ENCODE measurements around the gene TBATA.

Gene TBATA

GRCh38 chr10:70751356-70751755 is 33.8 kb downstream of the TBATA start:
- no peak for TF ChIP-seq JUND (IDR thresholded peaks at IDR 0.05; ENCODE audit: low read depth)
- in situ Hi-C loops (cut with HindIII; ENCODE audit: low pct_unique_long_range_greater_than_20kb, low sequenced_read_pairs), result no loop called here
- no peak for DNase-seq (ENCODE audit: low read depth in 1 of 2, low spot score in 1 of 2)

DNA sequence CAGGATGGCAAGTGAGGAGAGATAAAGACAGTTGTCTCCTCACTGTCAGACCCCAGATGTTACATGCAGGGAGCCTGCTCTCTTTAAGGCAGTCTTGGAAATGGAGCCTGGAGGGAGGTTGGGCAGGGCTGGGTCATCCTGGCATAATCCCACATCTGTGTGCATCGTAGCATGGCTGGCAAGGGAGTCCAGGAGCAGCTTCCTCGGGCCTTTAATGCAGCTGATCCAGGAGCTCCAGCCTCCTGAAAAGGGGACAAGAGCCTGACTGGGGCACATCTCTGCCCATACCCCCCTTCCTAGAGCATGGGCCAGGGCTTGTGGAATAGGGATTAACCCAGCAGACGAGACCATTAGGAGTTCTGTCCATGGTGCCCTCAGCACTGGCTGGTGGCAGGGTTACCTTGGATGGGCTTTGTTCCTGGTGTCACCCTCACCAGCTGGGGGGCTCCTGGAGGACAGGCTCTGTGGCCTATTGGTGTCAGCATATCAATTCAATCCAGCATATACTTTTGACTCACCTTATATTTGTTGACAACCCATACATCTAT is 34.9 kb downstream of the TBATA start:
- no peak for DNase-seq (ENCODE audit: low read depth in 1 of 2, low spot score in 1 of 2)
- in situ Hi-C loops (cut with HindIII; ENCODE audit: low pct_unique_long_range_greater_than_20kb, low sequenced_read_pairs), result no loop called here
- TF ChIP-seq JUND (IDR thresholded peaks at IDR 0.05; ENCODE audit: low read depth), result no peak

GRCh38 chr10:70749756-70750155 is 35.4 kb downstream of the TBATA start:
- in situ Hi-C loops (cut with HindIII; ENCODE audit: low pct_unique_long_range_greater_than_20kb, low sequenced_read_pairs), result no loop called here
- no peak for DNase-seq (ENCODE audit: low read depth in 1 of 2, low spot score in 1 of 2)
- no peak for TF ChIP-seq JUND (IDR thresholded peaks at IDR 0.05; ENCODE audit: low read depth)

- no peak for DNase-seq (ENCODE audit: low read depth in 1 of 2, low spot score in 1 of 2)
- TF ChIP-seq JUND (IDR thresholded peaks at IDR 0.05; ENCODE audit: low read depth), result no peak
- in situ Hi-C loops (cut with HindIII; ENCODE audit: low pct_unique_long_range_greater_than_20kb, low sequenced_read_pairs), result no loop called here
Observed at GRCh38 chr10:70748801-70749573, 36.2 kb downstream of the TBATA start.

DNA sequence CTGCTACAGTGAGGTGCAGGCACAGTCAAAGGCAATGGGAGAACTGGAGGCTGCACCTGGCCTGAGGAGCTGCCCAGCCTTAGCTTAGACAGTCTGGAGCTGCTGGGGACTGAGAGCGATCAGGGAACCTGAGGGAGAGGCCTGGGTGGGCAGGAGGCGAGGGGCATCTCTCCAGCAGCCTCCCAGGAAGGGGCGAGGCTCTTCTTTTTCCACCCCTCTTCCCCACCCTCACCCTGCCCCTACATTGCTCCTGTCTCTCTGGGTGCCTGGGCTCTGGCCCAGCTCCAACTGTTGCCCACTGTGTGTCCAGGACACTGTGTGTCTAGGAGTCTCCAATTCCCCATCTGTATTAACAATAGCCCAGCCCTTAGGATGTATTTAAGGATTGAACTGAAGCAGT is 36.9 kb downstream of the TBATA start:
- DNase-seq (ENCODE audit: low read depth in 1 of 2, low spot score in 1 of 2), result no peak
- in situ Hi-C loops (cut with HindIII; ENCODE audit: low pct_unique_long_range_greater_than_20kb, low sequenced_read_pairs), result no loop called here
- TF ChIP-seq JUND (IDR thresholded peaks at IDR 0.05; ENCODE audit: low read depth), result no peak

DNA sequence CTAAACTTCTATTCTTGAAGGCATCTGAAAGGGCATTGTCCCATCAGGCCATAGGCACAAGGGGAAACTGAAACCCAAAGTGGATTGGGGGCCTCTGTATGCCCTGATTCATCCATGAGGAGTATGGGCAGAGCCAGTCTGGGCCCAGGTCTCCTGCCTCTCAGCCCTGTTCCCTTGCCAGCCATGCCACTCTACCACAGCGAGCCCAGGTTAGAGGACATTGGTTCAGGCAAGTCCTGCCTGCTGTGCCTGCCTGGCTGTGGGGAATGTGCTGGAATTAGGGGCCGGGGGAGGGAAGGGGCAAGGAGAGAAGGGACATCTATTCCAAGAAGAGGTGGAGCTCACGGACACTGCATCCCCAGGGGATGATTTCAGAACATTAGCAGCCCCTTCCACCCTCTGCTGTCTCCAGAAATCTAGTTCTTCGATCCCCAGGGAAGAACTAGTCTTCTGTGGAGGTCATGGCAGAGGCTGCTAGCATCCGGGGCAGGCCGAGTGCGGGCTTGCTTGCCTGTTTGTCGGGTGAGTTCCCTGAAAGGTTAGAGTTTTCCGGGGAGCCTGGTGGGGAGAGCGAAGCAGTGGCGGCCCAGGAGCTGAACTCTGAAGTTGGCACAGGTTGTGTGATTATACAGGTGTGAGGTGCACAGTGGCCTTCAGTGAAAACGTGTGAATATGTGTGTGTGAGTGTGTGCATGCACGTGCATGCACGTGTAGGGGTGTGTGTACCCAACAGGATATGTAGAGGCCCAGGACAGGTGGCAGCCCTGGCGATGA is 37.8 kb downstream of the TBATA start:
- in situ Hi-C loops (cut with HindIII; ENCODE audit: low pct_unique_long_range_greater_than_20kb, low sequenced_read_pairs), result no loop called here

GRCh38 chr10:70745555-70745954 is 39.6 kb downstream of the TBATA start:
- no peak for DNase-seq (ENCODE audit: low read depth in 1 of 2, low spot score in 1 of 2)
- TF ChIP-seq JUND (IDR thresholded peaks at IDR 0.05; ENCODE audit: low read depth), result no peak
- in situ Hi-C loops (cut with HindIII; ENCODE audit: low pct_unique_long_range_greater_than_20kb, low sequenced_read_pairs), result no loop called here

More for the DNA sequence above, 37.8 kb downstream of the TBATA start:
- no peak for TF ChIP-seq JUND (IDR thresholded peaks at IDR 0.05; ENCODE audit: low read depth)
- no peak for DNase-seq (ENCODE audit: low read depth in 1 of 2, low spot score in 1 of 2)

DNA sequence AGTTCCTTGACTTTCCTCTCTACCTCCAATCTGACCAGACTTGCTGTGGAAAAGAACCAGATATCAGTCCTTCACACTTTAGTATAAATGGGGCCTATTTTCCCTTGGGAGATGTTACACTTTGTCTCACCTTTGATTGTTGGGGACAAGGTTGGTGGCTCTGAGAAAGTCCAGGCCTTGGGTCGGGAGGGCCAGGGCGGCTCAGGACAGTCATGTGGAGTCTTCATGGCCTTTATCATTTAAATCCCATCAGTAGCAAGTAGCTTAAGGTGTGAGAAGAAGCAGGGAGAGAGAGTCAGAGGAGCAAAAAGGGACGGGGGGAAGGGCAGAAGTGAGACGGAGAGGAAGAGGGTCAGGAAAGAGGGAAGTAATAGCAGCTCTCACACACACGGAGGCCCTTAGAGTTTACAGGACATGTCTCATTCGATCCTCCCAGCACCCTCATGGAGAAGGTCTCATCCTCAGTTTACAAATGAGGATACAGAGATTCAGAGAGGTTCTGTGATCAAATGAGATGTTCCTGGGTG is 40.5 kb downstream of the TBATA start:
- in situ Hi-C loops (cut with HindIII; ENCODE audit: low pct_unique_long_range_greater_than_20kb, low sequenced_read_pairs), result no loop called here
- DNase-seq (ENCODE audit: low read depth in 1 of 2, low spot score in 1 of 2), result no peak
- TF ChIP-seq JUND (IDR thresholded peaks at IDR 0.05; ENCODE audit: low read depth), result no peak

DNA sequence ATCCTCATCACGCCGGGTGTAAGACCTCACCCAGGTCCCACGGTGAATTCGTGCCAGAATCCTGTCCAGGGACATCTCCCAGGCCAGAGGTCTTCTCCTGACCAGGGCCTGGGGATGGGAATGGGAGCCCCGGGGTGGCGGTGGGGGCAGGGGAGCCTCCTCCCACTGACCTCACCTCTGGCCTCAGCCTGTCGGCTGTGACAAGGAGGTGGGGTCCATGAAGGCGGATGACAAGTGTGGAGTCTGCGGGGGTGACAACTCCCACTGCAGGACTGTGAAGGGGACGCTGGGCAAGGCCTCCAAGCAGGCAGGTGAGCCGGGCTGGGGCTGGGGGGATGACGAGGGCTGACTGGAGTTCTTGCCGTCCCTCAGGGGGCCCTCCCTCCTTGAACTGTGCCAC is 41.3 kb downstream of the TBATA start:
- no peak for DNase-seq (ENCODE audit: low read depth in 1 of 2, low spot score in 1 of 2)
- no peak for TF ChIP-seq JUND (IDR thresholded peaks at IDR 0.05; ENCODE audit: low read depth)
- in situ Hi-C loops (cut with HindIII; ENCODE audit: low pct_unique_long_range_greater_than_20kb, low sequenced_read_pairs), result no loop called here

DNA sequence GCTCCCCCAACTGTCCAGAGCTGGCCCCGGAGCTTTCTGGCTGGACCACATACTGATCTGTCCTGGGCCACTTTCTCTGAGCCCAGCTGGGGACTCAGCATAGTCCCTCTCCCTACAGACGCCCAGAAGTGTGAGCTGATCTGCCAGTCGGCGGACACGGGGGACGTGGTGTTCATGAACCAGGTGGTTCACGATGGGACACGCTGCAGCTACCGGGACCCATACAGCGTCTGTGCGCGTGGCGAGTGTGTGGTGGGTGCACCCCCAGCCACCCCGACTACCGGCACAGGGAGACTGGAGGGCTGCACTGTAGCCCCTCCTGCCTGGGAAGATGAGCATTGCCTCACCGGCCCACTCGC is 41.8 kb downstream of the TBATA start:
- DNase-seq (ENCODE audit: low read depth in 1 of 2, low spot score in 1 of 2), result no peak
- no peak for TF ChIP-seq JUND (IDR thresholded peaks at IDR 0.05; ENCODE audit: low read depth)
- in situ Hi-C loops (cut with HindIII; ENCODE audit: low pct_unique_long_range_greater_than_20kb, low sequenced_read_pairs), result no loop called here

GRCh38 chr10:70742537-70743429 is 42.4 kb downstream of the TBATA start:
- in situ Hi-C loops (cut with HindIII; ENCODE audit: low pct_unique_long_range_greater_than_20kb, low sequenced_read_pairs), result no loop called here
- no peak for TF ChIP-seq JUND (IDR thresholded peaks at IDR 0.05; ENCODE audit: low read depth)
- DNase-seq (ENCODE audit: low read depth in 1 of 2, low spot score in 1 of 2), result no peak
